HEK293 (cell line): ENCODE data around the gene TERC.

Source experiments
- FEZF1 ChIP-seq: fragments of 450-650 bp; formaldehyde crosslinking; IDR thresholded peaks from 2 replicates; pipeline ENCODE4 v1.5.1; 2016; ENCODE audit warnings: missing biosample characterization, missing genetic modification characterization
- MYNN ChIP-seq: fragments of 450-650 bp; formaldehyde crosslinking; IDR thresholded peaks from 2 replicates; pipeline ENCODE4 v1.5.1; 2016; ENCODE audit warnings: missing biosample characterization, missing genetic modification characterization, borderline replicate concordance
- OVOL3 ChIP-seq: fragments of 450-650 bp; formaldehyde crosslinking; IDR thresholded peaks from 2 replicates; pipeline ENCODE4 v1.5.1; 2016; ENCODE audit warnings: missing biosample characterization, missing genetic modification characterization
- WT1 ChIP-seq: fragments of 450-650 bp; formaldehyde crosslinking; IDR thresholded peaks from 2 replicates; pipeline ENCODE4 v1.5.1; 2016; ENCODE audit warnings: missing biosample characterization, missing genetic modification characterization
- ZBTB11 ChIP-seq: fragments of 450-650 bp; formaldehyde crosslinking; conservative IDR thresholded peaks from 2 replicates; pipeline ENCODE4 v1.5.1; 2016; ENCODE audit warnings: low read depth, missing biosample characterization, missing genetic modification characterization
- ZBTB8A ChIP-seq: fragments of 450-650 bp; formaldehyde crosslinking; IDR thresholded peaks from 2 replicates; pipeline ENCODE4 v1.5.1; 2016; ENCODE audit warnings: missing biosample characterization, missing genetic modification characterization
- ZFP3 ChIP-seq: fragments of 450-650 bp; formaldehyde crosslinking; IDR thresholded peaks from 2 replicates; pipeline ENCODE4 v1.5.1; 2016; ENCODE audit warnings: low read depth, missing biosample characterization, missing genetic modification characterization
- ZNF132 ChIP-seq: fragments of 450-650 bp; formaldehyde crosslinking; IDR thresholded peaks from 2 replicates; pipeline ENCODE4 v1.5.1; 2017; ENCODE audit warnings: missing biosample characterization, missing genetic modification characterization, borderline replicate concordance
- ZNF274 ChIP-seq, 2 experiments: fragments of 200-500 bp in 1 of 2; fragments of 450-650 bp in 1 of 2; sonication (Bioruptor generic) in 1 of 2; formaldehyde crosslinking in 1 of 2; IDR thresholded peaks; 2 replicates each; pipeline versions ENCODE4 v1.5.1 to v1.6.1; 2014 to 2016; ENCODE audit warnings: borderline replicate concordance in 1 of 2, inconsistent platforms in 1 of 2, low read length in 1 of 2, missing biosample characterization in 1 of 2, missing genetic modification characterization in 1 of 2
- ZNF280C ChIP-seq: fragments of 450-650 bp; formaldehyde crosslinking; IDR thresholded peaks from 2 replicates; pipeline ENCODE4 v1.5.1; 2016; ENCODE audit warnings: missing biosample characterization, missing genetic modification characterization
- ZNF354C ChIP-seq: fragments of 450-650 bp; formaldehyde crosslinking; IDR thresholded peaks from 2 replicates; pipeline ENCODE4 v1.5.1; 2016; ENCODE audit warnings: missing biosample characterization, missing genetic modification characterization, low read depth, borderline replicate concordance
- ZNF629 ChIP-seq: fragments of 450-650 bp; formaldehyde crosslinking; IDR thresholded peaks from 2 replicates; pipeline ENCODE4 v1.5.1; 2017; ENCODE audit warnings: missing biosample characterization, missing genetic modification characterization
- ZNF658 ChIP-seq: fragments of 450-650 bp; formaldehyde crosslinking; IDR thresholded peaks from 2 replicates; pipeline ENCODE4; 2016; ENCODE audit warnings: missing biosample characterization, missing genetic modification characterization
- ZNF776 ChIP-seq: fragments of 450-650 bp; formaldehyde crosslinking; IDR thresholded peaks from 2 replicates; pipeline ENCODE4 v1.5.0; 2017; ENCODE audit warnings: missing biosample characterization, missing genetic modification characterization, borderline replicate concordance
- ZNF843 ChIP-seq: fragments of 450-650 bp; formaldehyde crosslinking; IDR thresholded peaks from 2 replicates; pipeline ENCODE4 v1.5.1; 2016; ENCODE audit warnings: missing biosample characterization, missing genetic modification characterization
- ZSCAN23 ChIP-seq: fragments of 450-650 bp; formaldehyde crosslinking; IDR thresholded peaks from 2 replicates; pipeline ENCODE4 v1.5.1; 2016; ENCODE audit warnings: missing biosample characterization, missing genetic modification characterization
- ZSCAN30 ChIP-seq: fragments of 450-650 bp; IDR thresholded peaks from 2 replicates; pipeline ENCODE4 v1.5.1; 2018; ENCODE audit warnings: missing biosample characterization, mild to moderate bottlenecking, missing genetic modification characterization, moderate library complexity
- ZXDB ChIP-seq: fragments of 450-650 bp; formaldehyde crosslinking; IDR thresholded peaks from 2 replicates; pipeline ENCODE4 v1.5.1; 2016; ENCODE audit warnings: missing biosample characterization, missing genetic modification characterization
- TF ChIP-seq, protein P1 (sequence below): fragments of 450-650 bp; formaldehyde crosslinking; IDR thresholded peaks from 2 replicates; pipeline ENCODE4 v1.5.1; 2017; ENCODE audit warnings: missing biosample characterization, missing genetic modification characterization
- TF ChIP-seq, protein P2 (sequence below): fragments of 450-650 bp; formaldehyde crosslinking; IDR thresholded peaks from 2 replicates; pipeline ENCODE4 v1.5.1; 2016; ENCODE audit warnings: missing biosample characterization, missing genetic modification characterization, borderline replicate concordance
- TF ChIP-seq, protein P3 (sequence below): fragments of 450-650 bp; formaldehyde crosslinking; IDR thresholded peaks from 2 replicates; pipeline ENCODE4 v1.5.1; 2017; ENCODE audit warnings: missing biosample characterization, missing genetic modification characterization
- TF ChIP-seq, protein P4 (sequence below): fragments of 450-650 bp; formaldehyde crosslinking; IDR thresholded peaks from 2 replicates; pipeline ENCODE4 v1.5.1; 2016; ENCODE audit warnings: missing biosample characterization, missing genetic modification characterization

The TERC gene

DNA sequence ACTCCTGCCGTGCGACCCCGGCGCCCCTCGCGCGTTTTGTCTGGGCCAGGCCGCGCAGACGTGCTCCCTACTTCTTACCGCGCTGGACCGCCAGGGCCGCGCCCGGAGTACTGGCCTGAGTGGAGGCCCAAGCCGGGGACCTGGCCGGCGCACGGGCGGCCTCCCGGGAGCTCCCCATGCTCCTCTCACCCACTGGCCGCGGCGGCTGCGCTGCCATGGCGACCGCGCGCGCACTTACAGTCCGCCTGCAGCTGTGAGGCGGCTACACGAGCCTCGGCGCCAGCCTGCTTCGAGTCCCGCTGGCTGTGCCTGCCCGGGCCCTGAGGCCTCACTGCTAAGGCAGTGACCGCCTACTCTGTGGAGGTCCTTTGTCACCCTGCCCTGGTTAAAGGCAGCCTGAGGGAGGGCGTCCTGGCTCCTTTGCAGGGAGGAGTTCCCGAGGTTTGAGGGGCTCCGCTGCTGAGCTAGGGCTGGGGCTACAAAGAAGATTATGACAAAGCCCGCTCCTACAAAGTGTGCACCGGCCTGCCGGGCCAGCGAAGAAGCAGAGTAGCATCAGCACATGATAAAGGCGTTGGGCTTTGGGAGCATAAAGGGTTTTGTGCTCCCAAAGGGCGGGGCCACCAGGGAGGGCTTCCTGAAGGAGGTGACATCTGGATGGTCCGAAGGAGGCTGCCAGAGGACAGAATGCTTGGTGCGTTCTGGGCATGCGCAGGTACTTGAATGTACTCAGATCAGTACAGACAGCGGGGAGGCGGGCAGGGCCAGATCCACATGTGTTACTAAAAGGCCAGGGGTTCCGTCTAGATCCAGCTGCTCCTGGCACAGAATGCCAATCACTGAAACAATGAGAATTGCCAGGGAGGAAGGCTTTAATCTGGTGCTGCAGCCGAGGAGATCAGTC, 47.7 kb upstream of the TERC start, which contains the start of the genes LRRC34 and LRRIQ4 (continued):
- TF ChIP-seq ZSCAN30 (tag by site-specific recombination) (peak; percentile 27), ZNF658 (no peak), ZNF280C (no peak), FEZF1 (tag by site-specific recombination) (0 out of 2 replicates have a peak, but pooled peaks have one; percentile 16), MYNN (tag by site-specific recombination) (peak; percentile 42; the same call in 1 of the 2 replicates), WT1 (tag by site-specific recombination) (no peak), ZBTB11 (tag by site-specific recombination) (no peak), ZNF274 (IDR thresholded peaks at IDR 0.05; ENCODE audit: low read length) (no peak), ZNF274 (tag by site-specific recombination; IDR thresholded peaks at IDR 0.05; ENCODE audit: borderline replicate concordance) (no peak), ZBTB8A (tag by site-specific recombination) (peak; percentile 69), ZNF776 (tag by site-specific recombination) (no peak), ZNF843 (tag by site-specific recombination) (no peak), ZNF354C (no peak), ZFP3 (tag by site-specific recombination) (no peak), OVOL3 (tag by site-specific recombination) (no peak), ZXDB (tag by site-specific recombination) (0 out of 2 replicates have a peak, but pooled peaks have one; percentile 8), ZNF629 (tag by site-specific recombination) (0 out of 2 replicates have a peak, but pooled peaks have one; percentile 31), ZSCAN23 (tag by site-specific recombination) (no peak), ZNF132 (no peak)
- TF ChIP-seq, protein P1, sequence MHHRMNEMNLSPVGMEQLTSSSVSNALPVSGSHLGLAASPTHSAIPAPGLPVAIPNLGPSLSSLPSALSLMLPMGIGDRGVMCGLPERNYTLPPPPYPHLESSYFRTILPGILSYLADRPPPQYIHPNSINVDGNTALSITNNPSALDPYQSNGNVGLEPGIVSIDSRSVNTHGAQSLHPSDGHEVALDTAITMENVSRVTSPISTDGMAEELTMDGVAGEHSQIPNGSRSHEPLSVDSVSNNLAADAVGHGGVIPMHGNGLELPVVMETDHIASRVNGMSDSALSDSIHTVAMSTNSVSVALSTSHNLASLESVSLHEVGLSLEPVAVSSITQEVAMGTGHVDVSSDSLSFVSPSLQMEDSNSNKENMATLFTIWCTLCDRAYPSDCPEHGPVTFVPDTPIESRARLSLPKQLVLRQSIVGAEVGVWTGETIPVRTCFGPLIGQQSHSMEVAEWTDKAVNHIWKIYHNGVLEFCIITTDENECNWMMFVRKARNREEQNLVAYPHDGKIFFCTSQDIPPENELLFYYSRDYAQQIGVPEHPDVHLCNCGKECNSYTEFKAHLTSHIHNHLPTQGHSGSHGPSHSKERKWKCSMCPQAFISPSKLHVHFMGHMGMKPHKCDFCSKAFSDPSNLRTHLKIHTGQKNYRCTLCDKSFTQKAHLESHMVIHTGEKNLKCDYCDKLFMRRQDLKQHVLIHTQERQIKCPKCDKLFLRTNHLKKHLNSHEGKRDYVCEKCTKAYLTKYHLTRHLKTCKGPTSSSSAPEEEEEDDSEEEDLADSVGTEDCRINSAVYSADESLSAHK, result no peak
- TF ChIP-seq, protein P2, sequence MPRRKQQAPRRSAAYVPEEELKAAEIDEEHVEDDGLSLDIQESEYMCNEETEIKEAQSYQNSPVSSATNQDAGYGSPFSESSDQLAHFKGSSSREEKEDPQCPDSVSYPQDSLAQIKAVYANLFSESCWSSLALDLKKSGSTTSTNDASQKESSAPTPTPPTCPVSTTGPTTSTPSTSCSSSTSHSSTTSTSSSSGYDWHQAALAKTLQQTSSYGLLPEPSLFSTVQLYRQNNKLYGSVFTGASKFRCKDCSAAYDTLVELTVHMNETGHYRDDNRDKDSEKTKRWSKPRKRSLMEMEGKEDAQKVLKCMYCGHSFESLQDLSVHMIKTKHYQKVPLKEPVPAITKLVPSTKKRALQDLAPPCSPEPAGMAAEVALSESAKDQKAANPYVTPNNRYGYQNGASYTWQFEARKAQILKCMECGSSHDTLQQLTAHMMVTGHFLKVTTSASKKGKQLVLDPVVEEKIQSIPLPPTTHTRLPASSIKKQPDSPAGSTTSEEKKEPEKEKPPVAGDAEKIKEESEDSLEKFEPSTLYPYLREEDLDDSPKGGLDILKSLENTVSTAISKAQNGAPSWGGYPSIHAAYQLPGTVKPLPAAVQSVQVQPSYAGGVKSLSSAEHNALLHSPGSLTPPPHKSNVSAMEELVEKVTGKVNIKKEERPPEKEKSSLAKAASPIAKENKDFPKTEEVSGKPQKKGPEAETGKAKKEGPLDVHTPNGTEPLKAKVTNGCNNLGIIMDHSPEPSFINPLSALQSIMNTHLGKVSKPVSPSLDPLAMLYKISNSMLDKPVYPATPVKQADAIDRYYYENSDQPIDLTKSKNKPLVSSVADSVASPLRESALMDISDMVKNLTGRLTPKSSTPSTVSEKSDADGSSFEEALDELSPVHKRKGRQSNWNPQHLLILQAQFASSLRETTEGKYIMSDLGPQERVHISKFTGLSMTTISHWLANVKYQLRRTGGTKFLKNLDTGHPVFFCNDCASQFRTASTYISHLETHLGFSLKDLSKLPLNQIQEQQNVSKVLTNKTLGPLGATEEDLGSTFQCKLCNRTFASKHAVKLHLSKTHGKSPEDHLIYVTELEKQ (tag by site-specific recombination), result no peak
- TF ChIP-seq, protein P3, sequence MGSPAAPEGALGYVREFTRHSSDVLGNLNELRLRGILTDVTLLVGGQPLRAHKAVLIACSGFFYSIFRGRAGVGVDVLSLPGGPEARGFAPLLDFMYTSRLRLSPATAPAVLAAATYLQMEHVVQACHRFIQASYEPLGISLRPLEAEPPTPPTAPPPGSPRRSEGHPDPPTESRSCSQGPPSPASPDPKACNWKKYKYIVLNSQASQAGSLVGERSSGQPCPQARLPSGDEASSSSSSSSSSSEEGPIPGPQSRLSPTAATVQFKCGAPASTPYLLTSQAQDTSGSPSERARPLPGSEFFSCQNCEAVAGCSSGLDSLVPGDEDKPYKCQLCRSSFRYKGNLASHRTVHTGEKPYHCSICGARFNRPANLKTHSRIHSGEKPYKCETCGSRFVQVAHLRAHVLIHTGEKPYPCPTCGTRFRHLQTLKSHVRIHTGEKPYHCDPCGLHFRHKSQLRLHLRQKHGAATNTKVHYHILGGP (tag by site-specific recombination), result no peak
- TF ChIP-seq, protein P4, sequence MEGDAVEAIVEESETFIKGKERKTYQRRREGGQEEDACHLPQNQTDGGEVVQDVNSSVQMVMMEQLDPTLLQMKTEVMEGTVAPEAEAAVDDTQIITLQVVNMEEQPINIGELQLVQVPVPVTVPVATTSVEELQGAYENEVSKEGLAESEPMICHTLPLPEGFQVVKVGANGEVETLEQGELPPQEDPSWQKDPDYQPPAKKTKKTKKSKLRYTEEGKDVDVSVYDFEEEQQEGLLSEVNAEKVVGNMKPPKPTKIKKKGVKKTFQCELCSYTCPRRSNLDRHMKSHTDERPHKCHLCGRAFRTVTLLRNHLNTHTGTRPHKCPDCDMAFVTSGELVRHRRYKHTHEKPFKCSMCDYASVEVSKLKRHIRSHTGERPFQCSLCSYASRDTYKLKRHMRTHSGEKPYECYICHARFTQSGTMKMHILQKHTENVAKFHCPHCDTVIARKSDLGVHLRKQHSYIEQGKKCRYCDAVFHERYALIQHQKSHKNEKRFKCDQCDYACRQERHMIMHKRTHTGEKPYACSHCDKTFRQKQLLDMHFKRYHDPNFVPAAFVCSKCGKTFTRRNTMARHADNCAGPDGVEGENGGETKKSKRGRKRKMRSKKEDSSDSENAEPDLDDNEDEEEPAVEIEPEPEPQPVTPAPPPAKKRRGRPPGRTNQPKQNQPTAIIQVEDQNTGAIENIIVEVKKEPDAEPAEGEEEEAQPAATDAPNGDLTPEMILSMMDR (tag by site-specific recombination), result no peak
